ENCODE results near the gene FRS2. TPM values are rescaled to one million over a fixed set of nuclear protein-coding genes. Genes with fewer than 3 reads are reported as not detected.

Gene FRS2
- total RNA-seq, 1 experiment from 2014 or later: 33.7 TPM

GRCh38 chr12:69563166-69563762, 93.1 kb downstream of the FRS2 start:
- Histone ChIP-seq H2BK5ac (ENCODE audit: insufficient read length, low read length) (no peak overlapping the region), H2BK12ac (ENCODE audit: insufficient read length, low read depth, low read length) (no peak overlapping the region), H4K8ac (replicated peaks; ENCODE audit: insufficient read length, low read depth, low read length) (no peak overlapping the region), H4K20me1 (ENCODE audit: control insufficient read depth, insufficient read depth, insufficient read length) (no peaks in the 10 kb centered on the region), H3K56ac (ENCODE audit: insufficient read length, low read depth, low read length) (no peak overlapping the region), H2BK15ac (ENCODE audit: low read depth, low read length) (no peak overlapping the region), H3K79me2 (ENCODE audit: insufficient read depth, low read length) (no peaks in the 10 kb centered on the region; the same call in 1 of the 2 replicates), H4K5ac (ENCODE audit: insufficient read length, low read depth, low read length) (no peak overlapping the region), H2BK120ac (ENCODE audit: low read depth, low read length, poor library complexity, severe bottlenecking) (no peak overlapping the region), H3K4me1 (ENCODE audit: insufficient read depth, low read length) (no peaks in the 10 kb centered on the region), H3K4ac (ENCODE audit: low read depth, low read length) (no peak overlapping the region), H2AFZ (ENCODE audit: low read length) (no peak overlapping the region), H3K79me1 (ENCODE audit: insufficient read depth, low read depth, low read length, poor library complexity, severe bottlenecking) (no peaks in the 10 kb centered on the region), H3K27ac (ENCODE audit: insufficient read length, low read depth, low read length) (no peak overlapping the region), H2AK5ac (ENCODE audit: insufficient read length, low read length) (no peak overlapping the region), H3K23me2 (ENCODE audit: insufficient read length, low read depth, low read length, poor library complexity, severe bottlenecking) (no peaks in the 10 kb centered on the region), H4K91ac (ENCODE audit: insufficient read length, low read depth, low read length) (no peak overlapping the region), H3K27me3 (ENCODE audit: insufficient read depth, low read length) (no peaks in the 10 kb centered on the region), H3K9ac (ENCODE audit: extremely low read depth, insufficient read length, low read length) (no peak overlapping the region), H3K4me2 (ENCODE audit: insufficient read depth, insufficient read length, low read length) (no peak overlapping the region), H2BK20ac (ENCODE audit: low read depth, low read length, poor library complexity, severe bottlenecking) (no peak overlapping the region), H3K18ac (ENCODE audit: insufficient read length, low read depth, low read length) (no peak overlapping the region), H3K9me3 (ENCODE audit: control insufficient read depth, low read depth, low read length) (no peaks in the 10 kb centered on the region), H3T11ph (ENCODE audit: low read length) (no peak overlapping the region), H3K23ac (ENCODE audit: insufficient read length, low read depth, low read length) (no peak overlapping the region), H3K14ac (ENCODE audit: insufficient read depth, low read length) (no peak overlapping the region)
- H3K9me3 Mint-ChIP-seq: no peaks in the 10 kb centered on the region
- WGBS (ENCODE audit: extremely low coverage, insufficient read length, low lambda C conversion rate): no CpG with 5 or more reads among the region's 2 CpGs
- no peak overlapping the region for H3K27ac Mint-ChIP-seq
- TF ChIP-seq CTCF (conservative IDR thresholded peaks at IDR 0.05): no peak
- H3K36me3 Mint-ChIP-seq (ENCODE audit: insufficient read depth in 1 of 3, low read depth in 3 of 3): peaks cover 1 to 4% (median 2%) of the 10 kb centered on the region in 3 experiments; a peak in 4 of 7 replicates
- DNase-seq: no peak
- no peaks in the 10 kb centered on the region for H3K27me3 Mint-ChIP-seq (ENCODE audit: low read depth)
- H3K4me3 Mint-ChIP-seq: no peak overlapping the region
- no peaks in the 10 kb centered on the region for H3K4me1 Mint-ChIP-seq
